ENCODE measurements around the gene ZNF219.

Gene ZNF219

GRCh38 chr14:21084998-21085853 lies 13.2 kb downstream of the ZNF219 start:
- peak in 1 of 2 donors; percentile 50 for DNase-seq

GRCh38 chr14:21084396-21084795 lies 14.1 kb downstream of the ZNF219 start:
- no peak for DNase-seq

- DNase-seq: no peak
Measured at GRCh38 chr14:21083565-21084325, 14.7 kb downstream of the ZNF219 start.

- no peak for DNase-seq
Measured at GRCh38 chr14:21081521-21082142, 16.8 kb downstream of the ZNF219 start.

- no peak for DNase-seq
Measured at GRCh38 chr14:21078726-21079125, 19.7 kb downstream of the ZNF219 start.

GRCh38 chr14:21078287-21078686 lies 20.2 kb downstream of the ZNF219 start:
- no peak for DNase-seq

GRCh38 chr14:21077672-21078071 lies 20.8 kb downstream of the ZNF219 start:
- no peak for DNase-seq

- no peak for DNase-seq
Measured at GRCh38 chr14:21075719-21076437, 22.6 kb downstream of the ZNF219 start.

- no peak for DNase-seq
Measured at GRCh38 chr14:21074398-21075272, 23.8 kb downstream of the ZNF219 start.

- no peak for DNase-seq
Measured at GRCh38 chr14:21073921-21074320, 24.5 kb downstream of the ZNF219 start.

GRCh38 chr14:21072781-21073339 lies 25.6 kb downstream of the ZNF219 start:
- no peak for DNase-seq

GRCh38 chr14:21072031-21072473 lies 26.4 kb downstream of the ZNF219 start:
- no peak for DNase-seq

GRCh38 chr14:21071225-21072030 lies 27.0 kb downstream of the ZNF219 start:
- peak; percentile 59 to 80 for DNase-seq

- peak; percentile 28 to 47 for DNase-seq
Measured at GRCh38 chr14:21070610-21071224, 27.7 kb downstream of the ZNF219 start.

- peak in 1 of 2 donors; percentile 37 for DNase-seq
Measured at GRCh38 chr14:21070083-21070609, 28.3 kb downstream of the ZNF219 start, which contains the start of gene ARHGEF40. Gene ARHGEF40 (plus strand): TSS chr14:21070304. CDS start chr14:21070397, 93 bp downstream.

GRCh38 chr14:21069388-21070082 lies 28.9 kb downstream of the ZNF219 start:
- DNase-seq: peak in 1 of 2 donors; percentile 45

- peak; percentile 70 to 76 for DNase-seq
Measured at GRCh38 chr14:21068521-21069387, 29.7 kb downstream of the ZNF219 start.
